Ecto neural progenitor cell (in vitro differentiated cells): ENCODE data around the gene HERC2.
"Not testable (repeated sequence)": the region's sequence is repeated elsewhere in the genome, so short reads cannot be mapped to it uniquely, and the experiment has no call there.

ENCODE experiments used
- DNase-seq: peaks from one replicate; pipeline ENCODE4 v3.0.0-alpha.2; 2018; ENCODE audit warnings: low spot score

HERC2 gene

GRCh38 chr15:28227303-28227702 lies 94.7 kb downstream of the HERC2 start:
- DNase-seq = not testable (repeated sequence)

GRCh38 chr15:28222612-28223011 lies 99.4 kb downstream of the HERC2 start:
- not testable (repeated sequence) for DNase-seq

GRCh38 chr15:28221696-28222095 lies 100.3 kb downstream of the HERC2 start:
- not testable (repeated sequence) for DNase-seq

- DNase-seq = no peak
Measured at GRCh38 chr15:28219116-28219515, 102.9 kb downstream of the HERC2 start.

GRCh38 chr15:28216946-28217546 lies 104.9 kb downstream of the HERC2 start:
- DNase-seq = not testable (repeated sequence)

GRCh38 chr15:28215521-28215920 lies 106.5 kb downstream of the HERC2 start:
- not testable (repeated sequence) for DNase-seq

- DNase-seq = not testable (repeated sequence)
Measured at GRCh38 chr15:28214006-28214790, 107.8 kb downstream of the HERC2 start.

- DNase-seq = not testable (repeated sequence)
Measured at GRCh38 chr15:28213393-28213792, 108.6 kb downstream of the HERC2 start.

GRCh38 chr15:28208583-28208982 lies 113.4 kb downstream of the HERC2 start:
- DNase-seq = no peak

- DNase-seq = not testable (repeated sequence)
Measured at GRCh38 chr15:28205640-28206039, 116.3 kb downstream of the HERC2 start.

- DNase-seq = not testable (repeated sequence)
Measured at GRCh38 chr15:28203055-28203828, 118.7 kb downstream of the HERC2 start.

GRCh38 chr15:28202124-28202523 lies 119.9 kb downstream of the HERC2 start:
- not testable (repeated sequence) for DNase-seq

GRCh38 chr15:28198215-28198614 lies 123.8 kb downstream of the HERC2 start:
- DNase-seq = not testable (repeated sequence)

- not testable (repeated sequence) for DNase-seq
Measured at GRCh38 chr15:28197694-28198093, 124.3 kb downstream of the HERC2 start.

GRCh38 chr15:28196581-28196980 lies 125.4 kb downstream of the HERC2 start:
- not testable (repeated sequence) for DNase-seq

- DNase-seq = no peak
Measured at GRCh38 chr15:28192772-28193171, 129.2 kb downstream of the HERC2 start.

- DNase-seq = peak; percentile 74
Measured at GRCh38 chr15:28191832-28192231, 130.1 kb downstream of the HERC2 start.

GRCh38 chr15:28190391-28191174 lies 131.4 kb downstream of the HERC2 start:
- DNase-seq = no peak

GRCh38 chr15:28185148-28185895 lies 136.7 kb downstream of the HERC2 start:
- DNase-seq = no peak

- no peak for DNase-seq
Measured at GRCh38 chr15:28184166-28184565, 137.8 kb downstream of the HERC2 start.

GRCh38 chr15:28182731-28183130 lies 139.2 kb downstream of the HERC2 start:
- DNase-seq = no peak
